SW480 (cell line): ENCODE results near the gene KBTBD13.

Experiments
- DNase-seq: peaks from one replicate; pipeline ENCODE4 v3.0.0-alpha.2; 2016; ENCODE audit warnings: low spot score

Gene KBTBD13

DNA sequence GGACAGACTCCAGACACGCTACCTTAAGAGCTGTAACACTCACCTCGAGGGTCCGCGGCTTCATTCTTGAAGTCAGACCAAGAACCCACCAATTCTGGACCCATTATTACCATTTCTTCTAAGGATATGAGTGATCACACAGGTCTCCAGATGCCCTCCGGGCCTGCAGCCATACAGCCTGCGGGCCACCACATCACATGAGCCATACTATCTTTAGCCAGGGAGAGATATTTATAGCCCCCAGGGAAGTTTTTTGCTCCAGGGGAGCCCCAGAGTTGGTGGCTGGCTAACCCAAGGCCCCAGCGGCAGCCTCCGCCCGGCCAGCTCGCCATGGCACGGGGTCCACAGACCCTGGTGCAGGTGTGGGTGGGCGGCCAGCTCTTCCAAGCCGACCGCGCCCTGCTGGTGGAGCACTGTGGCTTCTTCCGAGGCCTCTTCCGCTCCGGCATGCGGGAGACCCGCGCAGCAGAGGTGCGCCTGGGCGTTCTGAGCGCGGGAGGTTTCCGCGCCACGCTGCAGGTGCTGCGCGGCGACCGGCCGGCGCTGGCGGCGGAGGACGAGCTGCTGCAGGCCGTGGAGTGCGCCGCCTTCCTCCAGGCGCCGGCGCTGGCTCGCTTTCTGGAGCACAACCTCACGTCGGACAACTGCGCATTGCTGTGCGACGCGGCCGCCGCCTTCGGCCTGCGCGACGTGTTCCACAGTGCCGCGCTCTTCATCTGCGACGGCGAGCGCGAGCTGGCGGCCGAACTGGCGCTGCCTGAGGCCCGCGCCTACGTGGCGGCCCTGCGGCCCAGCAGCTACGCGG lies at the start of gene KBTBD13:
Gene KBTBD13 (plus strand): TSS at position 261 of the 805 bp plus-strand sequence. CDS start 70 bp downstream, at position 331.
- no peak for DNase-seq

DNA sequence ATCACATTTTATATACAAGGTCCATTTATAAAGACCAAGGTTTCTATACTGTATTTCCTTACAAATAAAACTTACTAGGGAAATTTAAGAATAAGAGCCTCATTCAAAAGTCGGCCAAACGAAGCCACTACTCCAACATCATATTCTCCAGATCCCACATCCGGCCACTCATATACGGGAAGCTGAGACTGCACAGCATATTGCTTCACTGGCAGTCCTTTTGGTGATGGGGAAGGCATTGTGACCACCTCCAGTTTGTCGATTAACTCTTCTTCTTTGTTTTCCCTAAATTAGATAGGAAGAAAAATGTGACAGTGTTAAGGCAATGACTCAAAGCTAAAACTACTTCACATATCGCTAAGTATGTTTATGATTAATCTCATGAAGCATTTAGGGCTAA lies 49.8 kb upstream of the KBTBD13 start:
- no peak for DNase-seq

DNA sequence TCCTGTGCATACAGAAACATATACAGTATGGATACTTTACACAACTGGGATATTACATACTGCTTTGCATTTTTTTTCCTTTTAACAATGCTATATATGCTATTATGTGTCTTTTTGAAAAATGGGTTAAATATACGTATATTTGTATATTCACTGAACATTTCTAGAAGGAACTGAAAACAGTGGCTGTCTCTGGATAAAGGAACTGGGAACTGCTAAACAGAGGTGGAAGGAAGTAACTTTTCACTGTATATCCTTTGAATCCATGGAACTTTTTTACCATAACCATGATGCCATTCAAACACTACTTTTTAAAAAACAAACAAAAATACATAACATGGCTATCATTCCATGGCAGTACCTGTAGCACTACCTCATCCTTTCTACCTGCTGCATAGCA lies 49.0 kb upstream of the KBTBD13 start:
- no peak for DNase-seq

DNA sequence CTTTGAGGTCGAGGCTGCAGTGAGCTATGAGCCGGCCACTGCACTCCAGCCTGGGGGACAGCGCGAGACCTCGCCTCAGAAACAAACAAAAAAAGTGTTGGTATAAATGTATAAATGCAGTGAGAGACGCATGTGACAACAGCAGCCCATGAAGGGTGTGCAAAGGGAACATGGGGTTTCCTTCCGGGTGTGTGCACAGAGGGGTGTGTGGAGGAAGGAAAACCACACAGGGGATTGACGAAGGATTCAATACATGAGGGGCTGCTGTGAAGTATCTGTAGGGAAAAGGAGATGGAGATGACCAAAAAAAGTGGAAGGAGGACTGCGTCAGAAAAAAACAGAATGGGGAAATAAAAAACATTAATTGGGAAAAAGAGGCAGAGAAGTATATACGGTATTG lies 48.2 kb upstream of the KBTBD13 start:
- DNase-seq, result no peak

DNA sequence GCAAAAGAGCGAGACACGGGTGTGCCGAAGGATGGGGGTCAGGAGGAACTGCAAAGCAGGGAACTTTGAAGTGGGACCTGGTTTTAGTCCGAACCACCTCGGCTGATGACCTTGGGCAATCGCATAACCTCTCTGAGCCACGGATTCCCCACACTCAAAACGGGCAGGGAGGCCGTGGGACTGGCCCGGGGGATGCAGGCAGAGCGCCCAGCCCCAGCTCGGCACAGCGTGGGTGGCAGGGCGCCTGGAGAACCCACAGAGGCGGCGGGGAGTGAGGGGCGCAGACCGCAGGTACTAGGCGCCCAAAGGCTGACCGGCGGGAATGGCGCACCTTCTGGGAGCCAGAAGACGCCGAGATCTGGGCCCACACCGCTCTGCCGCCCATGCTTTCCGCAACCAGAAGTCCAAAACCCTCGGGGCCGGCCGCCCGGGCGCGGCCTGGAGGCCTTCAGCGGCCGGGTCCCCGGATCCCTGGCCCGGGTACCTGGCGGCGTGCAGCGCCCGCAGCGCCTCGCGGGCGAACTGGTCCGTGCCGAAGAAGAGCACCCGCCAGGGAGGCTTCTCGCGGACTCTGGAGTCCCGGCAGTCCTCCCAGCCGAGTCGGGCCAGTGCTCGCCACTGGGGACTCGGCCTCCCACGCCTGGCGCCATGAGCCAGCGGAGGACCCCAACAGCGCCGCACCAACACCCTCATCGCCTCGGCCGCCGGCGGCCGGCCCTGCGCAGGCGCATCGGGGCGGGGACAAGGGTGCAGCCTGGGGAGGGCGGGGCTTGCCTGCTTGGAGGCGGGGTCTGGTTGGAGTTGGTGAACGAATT lies 47.4 kb upstream of the KBTBD13 start, which contains the start of gene MTFMT:
Gene MTFMT (minus strand): TSS at position 719 of the 815 bp plus-strand sequence. CDS start 26 bp downstream, at position 693.
- DNase-seq, result peak; percentile 75

DNA sequence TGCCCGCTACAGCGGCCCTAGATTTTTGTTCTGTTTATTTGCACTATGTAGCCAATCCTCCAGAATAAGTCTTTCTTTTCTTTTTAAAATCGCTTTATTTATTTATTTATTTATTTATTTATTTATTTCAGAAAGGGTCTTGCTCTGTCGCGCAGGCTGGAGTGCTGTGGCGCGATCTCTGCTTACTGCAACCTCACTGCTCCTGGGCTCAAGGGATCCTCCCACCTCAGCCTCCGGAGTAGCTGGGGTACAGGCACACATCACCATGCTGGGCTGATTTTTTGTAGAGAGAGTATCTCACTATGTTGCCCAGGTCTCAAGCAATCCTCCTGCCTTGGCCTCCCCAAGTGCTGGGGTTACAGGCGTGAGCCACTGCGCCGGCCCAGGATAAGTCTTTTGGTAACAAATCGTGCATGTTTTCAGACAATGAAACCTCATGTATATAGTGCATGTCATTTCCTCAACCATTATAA lies 46.8 kb upstream of the KBTBD13 start:
- no peak for DNase-seq

DNA sequence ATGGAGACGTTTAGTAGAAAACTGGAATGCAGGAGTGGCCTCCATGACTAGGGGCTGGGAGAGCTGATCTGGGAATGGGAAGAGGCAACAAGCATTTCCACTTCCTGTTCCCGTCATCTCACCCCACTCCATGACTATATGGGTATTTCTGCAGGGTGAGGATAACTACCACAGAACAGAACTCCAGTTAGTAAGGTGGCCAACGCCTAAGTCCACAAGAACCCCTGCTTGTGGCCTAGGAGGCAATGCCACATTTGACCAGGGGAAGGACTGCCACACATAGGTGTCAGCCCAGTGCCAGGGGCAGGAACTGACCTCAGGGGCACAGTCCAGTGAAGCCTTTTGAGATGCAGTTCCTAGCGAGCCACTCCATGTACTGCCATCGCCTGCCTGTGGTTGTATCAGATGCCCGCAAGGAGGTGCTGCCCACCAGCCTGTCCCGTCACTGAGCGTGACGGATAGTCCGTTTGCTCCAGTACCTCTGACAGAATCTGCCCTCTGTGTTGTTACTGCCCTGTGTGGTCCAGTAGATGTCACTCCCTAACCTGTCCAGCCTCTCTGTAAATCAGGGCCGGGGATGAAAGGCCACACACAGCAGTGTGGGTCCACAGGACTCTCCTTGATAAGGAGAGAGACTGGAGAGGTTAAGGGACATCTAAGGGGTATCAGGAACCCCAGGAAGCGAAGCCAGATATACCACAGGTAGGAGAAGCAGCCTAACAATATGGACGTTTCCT lies 43.6 kb upstream of the KBTBD13 start:
- peak; percentile 92 for DNase-seq

DNA sequence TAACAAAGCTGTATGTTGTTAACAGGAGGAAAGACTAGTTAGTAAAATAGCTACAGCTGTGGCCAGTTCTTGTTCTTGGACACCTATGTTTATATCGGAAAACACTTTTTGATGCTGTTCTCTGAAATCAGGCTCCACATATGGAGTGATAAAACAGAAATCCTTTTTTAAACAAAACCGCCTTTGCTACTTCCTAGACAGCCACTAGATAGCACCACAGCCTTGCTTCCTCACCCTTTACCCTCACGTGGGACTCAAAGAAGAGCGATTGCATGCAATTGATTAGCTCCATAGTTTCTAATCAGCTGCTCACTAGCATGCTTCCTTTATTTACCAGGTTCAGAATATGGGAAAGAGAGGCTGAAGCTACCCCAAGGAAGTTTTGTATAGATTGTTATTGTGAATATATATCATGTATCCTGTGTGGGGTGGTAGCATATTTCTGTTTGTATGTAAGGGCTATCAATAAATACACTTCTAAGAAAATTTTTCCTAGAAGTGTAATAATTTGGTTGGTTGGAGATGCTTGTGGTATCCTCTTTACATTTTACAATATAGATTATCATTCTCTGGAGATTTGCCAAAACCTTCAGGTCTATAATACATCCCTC lies 42.8 kb upstream of the KBTBD13 start:
- peak; percentile 65 for DNase-seq

DNA sequence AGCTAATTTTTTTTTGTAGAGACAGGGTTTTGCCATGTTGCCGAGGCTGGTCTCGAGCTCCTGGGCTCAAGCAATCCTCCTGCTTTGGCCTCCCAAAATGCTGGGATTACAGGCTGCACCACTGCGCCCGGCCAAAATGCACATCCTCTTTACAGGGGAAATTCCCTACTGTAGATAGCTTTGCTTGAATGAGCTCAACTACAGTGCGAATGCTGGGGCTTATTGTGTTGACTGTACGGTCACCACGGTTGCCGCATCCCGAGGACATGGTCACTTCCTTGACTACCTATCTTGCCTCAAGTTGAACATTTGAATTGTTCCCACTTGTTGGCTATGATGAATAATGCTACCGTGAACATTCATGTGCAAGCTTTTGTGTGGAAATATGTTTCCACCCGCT lies 41.8 kb upstream of the KBTBD13 start:
- DNase-seq, result no peak

DNA sequence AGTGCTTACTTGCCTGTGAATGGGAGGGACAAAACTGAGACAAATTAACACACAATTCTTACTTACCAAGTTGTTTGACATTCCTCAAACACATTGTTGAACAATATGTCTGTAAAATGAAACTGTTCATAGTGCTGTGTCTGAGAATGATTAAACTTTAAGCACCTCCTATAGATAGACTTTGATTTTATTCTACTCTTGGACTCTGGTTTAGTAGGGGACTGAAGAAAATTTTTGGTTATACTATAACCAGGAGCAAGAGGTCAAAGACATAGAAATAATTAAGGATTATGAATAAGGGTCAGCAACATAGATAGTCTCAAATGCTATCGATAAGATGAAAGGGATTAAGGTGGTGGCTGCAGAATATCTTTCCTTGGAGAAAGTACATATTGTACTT lies 39.2 kb upstream of the KBTBD13 start:
- DNase-seq, result no peak

DNA sequence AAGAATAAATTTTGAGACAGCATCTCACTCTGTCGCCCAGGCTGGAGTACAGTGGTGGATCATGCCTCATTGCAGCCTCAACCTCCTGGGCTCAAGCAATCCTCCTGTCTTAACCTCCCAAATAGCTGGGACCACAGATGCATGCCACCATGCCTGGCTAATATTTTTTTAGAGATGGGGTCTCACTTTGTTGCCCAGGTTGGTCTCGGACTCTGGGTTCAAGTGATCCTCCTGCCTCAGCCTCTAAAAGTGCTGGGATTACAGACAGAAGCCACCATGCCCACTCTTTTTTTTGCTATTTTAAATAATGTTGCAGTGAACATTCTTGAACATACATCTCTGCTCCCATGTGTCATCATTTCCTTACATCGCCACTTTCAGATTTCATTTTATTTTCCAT lies 38.1 kb upstream of the KBTBD13 start:
- no peak for DNase-seq

DNA sequence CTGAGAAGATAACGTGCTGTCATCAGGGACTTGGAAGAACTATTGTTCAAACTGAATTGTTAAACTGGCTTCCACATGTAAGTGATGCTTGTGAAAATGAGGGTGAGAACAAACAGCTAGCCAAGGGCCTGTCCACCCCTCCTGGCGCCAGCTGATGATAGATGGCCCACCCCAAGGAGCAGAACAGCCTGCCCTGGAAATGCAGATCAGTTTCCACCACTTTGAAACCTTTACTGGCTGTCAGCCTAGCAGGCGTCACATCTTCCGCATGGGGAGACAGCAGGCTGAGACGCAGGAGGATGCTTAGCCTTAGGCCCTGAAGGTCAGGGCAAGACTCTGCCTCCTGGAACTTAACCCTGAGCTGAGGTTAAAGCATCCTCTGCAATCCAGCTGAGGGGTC lies 37.7 kb upstream of the KBTBD13 start:
- no peak for DNase-seq

DNA sequence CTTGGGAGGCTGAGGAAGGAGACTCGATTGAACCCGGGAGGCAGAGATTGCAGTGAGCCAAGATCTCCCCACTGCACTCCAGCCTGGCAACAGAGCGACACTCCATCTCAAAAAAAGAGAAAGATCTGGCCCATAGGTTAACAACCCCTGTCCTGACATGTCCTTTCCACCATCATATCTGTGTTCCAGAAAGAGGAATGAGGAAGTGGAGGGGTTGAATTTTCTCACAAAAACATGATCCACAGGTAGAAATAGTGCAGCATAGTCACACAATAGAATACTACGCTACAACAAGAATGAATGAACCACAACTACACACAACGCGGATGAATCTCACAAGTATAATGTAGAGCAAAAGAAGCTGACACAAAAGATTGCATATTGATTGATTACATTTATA lies 36.1 kb upstream of the KBTBD13 start:
- no peak for DNase-seq

DNA sequence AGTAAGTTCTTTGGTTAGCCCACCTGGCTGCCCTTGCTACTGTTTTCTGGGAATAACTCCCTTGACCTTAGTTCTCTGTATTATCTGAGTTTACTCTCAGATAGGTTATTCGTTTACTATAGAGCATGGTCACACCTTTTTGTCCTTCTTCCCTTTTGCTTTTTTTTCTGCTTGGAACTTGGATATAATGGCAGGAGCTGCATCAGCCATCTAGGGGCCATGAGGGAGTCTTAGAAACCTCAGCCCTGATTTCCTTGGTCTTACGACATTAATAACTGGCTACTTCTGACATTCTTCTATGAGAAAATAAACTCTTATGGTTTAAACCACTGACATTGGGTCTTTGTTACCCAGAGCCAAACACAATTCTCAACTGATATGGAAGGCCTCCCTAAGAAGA lies 34.8 kb upstream of the KBTBD13 start:
- no peak for DNase-seq

DNA sequence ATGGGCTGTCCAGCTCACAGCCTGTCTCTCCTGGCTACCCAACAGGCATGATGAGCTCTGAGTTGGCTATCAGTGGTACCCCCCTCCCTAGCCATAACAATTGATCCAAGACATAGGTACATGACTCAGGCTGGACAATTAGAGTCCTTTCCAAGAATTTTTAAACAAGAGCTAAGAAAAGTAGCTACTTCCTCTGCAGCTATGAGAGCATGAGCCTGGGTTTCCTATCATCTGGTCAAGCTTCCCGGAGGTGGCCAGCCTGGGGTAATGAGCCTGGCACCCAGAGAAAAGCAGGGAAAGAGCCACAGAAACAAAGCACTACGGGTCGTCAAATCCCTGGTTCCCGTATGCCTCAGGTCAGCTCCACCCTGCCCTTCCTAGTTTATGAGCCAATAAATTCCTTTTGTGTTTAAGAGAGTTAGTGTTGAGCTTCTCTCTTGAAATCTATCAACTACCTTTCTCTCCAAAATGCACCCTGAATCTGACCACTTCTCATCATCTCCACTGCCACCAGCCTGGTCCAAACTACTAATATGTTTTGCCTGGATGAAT lies 33.7 kb upstream of the KBTBD13 start:
- DNase-seq, result no peak

DNA sequence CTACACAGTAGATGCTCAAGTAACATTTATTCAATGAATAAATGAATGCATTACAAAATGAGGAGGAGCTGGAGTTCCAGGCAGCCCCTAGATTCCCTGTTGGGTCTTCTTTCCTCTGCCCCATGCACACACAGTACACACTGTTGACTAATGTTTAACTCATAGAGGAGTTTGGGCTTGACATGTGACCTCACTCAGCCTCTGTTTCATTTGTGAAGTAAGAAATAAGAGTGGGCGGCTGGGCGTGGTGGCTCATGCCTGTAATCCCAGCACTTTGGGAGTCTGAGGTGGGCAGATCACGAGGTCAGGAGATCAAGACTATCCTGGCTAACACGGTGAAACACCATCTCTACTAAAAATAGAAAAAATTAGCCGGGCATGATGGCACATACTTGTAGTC lies 32.3 kb upstream of the KBTBD13 start:
- DNase-seq, result peak; percentile 84

DNA sequence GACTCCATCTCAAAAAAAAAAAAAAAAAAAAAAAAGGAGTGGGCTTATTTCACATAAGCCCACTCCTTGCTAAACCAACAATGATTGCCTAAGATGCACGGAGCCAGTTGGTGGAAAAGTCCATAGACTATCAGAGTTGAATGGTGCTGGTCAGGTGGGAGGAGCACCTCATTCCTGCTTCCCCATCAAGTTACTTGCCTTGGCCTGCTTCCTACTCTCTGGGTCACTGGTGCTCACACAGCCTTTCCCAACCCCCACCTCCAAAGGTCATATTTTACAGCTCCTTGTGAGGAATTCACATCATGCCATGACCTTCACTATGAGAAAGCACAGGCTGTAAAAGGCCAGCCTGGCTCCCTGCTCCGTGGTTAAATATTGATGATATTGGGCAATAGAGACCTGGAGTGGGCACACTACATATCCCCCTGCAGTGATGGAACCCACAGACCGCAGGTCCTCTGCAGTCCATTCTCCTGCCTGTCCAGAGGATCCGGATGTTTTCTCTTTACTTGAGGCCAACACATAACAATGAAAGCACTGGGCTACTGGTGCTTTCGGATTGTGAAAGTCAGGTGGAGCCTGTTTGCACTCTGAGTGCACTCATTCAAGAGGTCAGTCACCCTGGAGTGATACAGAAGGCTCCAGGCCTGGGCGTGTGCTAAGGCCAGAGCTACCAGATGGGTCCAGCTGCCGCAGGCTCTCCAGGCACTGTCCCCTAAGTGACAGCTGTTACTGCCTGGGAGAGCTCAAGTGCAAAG lies 31.6 kb upstream of the KBTBD13 start, which contains the start of gene SLC51B:
Gene SLC51B (plus strand): TSS at position 664 of the 758 bp plus-strand sequence. CDS start 4,618 bp downstream, outside the sequence.
- DNase-seq, result no peak

DNA sequence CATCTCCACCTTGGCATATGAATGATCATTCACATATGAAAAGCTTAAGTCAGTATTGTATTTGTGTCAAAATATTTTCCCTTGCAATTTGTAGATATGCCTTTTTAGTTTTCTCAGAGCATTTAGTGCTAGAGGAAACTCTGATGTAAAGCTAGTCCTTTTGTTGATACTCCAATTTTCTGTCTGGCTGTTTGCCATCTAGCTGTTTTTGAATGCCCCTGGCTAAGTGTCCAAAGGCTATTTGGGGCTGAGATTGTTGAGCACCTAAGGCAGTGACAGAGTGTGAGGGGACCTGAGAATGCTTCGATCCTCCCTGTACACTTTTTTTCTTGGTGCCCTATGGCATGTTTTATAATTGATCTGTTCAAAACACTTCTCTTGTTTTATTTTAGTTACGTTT lies 28.3 kb upstream of the KBTBD13 start:
- no peak for DNase-seq

DNA sequence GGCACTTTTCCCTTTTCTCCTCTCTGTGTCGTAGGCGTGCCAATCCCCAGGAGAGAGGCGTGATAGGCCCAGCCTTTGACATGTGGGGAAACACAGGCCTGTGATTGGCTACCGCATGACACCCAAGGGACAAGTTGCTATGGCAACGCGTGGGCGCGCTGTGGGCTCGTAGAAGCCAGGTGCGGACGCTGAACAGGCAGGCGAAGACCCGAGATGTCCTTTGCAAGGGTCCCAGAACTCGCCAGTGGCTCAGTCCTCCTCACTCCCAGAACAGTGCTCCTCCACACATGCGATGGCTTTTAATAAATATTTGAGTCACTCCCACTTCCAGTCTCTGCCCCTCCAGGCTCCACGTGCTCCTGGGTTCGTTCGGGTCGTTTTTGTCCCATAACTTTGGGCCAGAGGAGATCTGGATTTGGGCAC lies 27.1 kb upstream of the KBTBD13 start:
- peak; percentile 96 for DNase-seq

DNA sequence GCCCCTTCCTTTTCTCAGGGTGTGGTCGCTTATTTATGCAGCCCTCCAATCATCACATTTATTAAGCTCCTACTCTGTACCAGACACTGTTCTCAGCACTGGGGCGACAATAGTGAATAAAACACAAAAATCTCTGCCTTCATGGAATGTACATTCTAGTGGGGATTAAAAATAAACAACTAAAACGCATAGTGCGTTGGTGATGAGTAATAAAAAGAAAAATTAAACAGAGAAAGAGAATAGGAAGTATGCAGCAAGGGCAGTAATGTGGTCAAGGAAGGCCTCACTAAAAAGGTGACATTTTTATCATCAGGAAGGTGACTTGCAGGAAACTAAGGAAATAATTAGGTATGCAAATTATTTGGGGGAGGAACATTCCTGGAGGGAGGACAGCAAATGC lies 26.3 kb upstream of the KBTBD13 start:
- no peak for DNase-seq

DNA sequence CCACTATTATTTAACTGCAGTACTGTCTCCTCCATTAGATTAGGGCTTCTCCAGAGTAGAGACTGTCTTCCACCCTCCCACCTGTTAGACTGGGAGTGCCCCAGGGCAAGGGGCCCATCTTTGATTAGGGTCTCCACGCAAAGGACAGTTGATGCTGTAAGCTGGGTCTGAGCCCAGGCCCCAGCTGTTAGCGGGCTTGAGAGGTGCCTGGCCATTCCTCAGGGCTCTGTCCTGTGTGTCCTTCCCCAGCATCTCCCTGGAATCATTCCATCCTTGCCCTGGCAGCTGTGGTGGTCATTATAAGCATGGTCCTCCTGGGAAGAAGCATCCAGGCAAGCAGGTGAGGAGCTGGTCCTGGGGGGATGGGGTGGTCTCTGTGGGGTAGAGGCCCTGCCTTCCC lies 25.3 kb upstream of the KBTBD13 start:
- no peak for DNase-seq
